Activated B cell treated with CpG ODN at 0.5 μM for 24 hours (primary cell): ENCODE measurements around the gene FLOT1. TPM values are rescaled to one million over a fixed set of nuclear protein-coding genes. Genes with fewer than 3 reads are reported as not detected.
A peak's percentile ranks its signal among the peaks of the same experiment; 100 is the strongest.

Experiments
- ATAC-seq: fragments of 200-7000 bp; cut with Tn5 transposase; one replicate; pipeline ENCODE4 v1.10.0; 2021; ENCODE audit warnings: low read depth, mild to moderate bottlenecking, moderate library complexity
- CTCF ChIA-PET: fragments of 350-600 bp; sonication (Branson Sonifier 250); formaldehyde crosslinking; loops from one replicate; lab custom pipeline; 2021; ENCODE audit warnings: antibody characterized with exemption; lab: Charles Lee
- POLR2A ChIA-PET: fragments of 350-600 bp; sonication (Branson Sonifier 250); formaldehyde crosslinking; loops from one replicate; lab custom pipeline; 2021; ENCODE audit warnings: antibody characterized with exemption; lab: Charles Lee
- DNase-seq: peaks from one replicate; pipeline ENCODE4 v3.0.0; 2022
- H3K27ac Mint-ChIP-seq: one replicate; pipeline ENCODE4 v1.8.0; 2020; ENCODE audit warnings: mixed read lengths
- H3K27me3 Mint-ChIP-seq: one replicate; pipeline ENCODE4 v1.8.0; 2021; ENCODE audit warnings: mixed read lengths
- H3K36me3 Mint-ChIP-seq: one replicate; pipeline ENCODE4 v1.8.0; 2021; ENCODE audit warnings: low read depth, mixed read lengths
- H3K4me1 Mint-ChIP-seq: one replicate; pipeline ENCODE4 v1.8.0; 2021; ENCODE audit warnings: mixed read lengths
- H3K4me3 Mint-ChIP-seq: one replicate; pipeline ENCODE4 v1.8.0; 2020; ENCODE audit warnings: mild to moderate bottlenecking, mixed read lengths
- H3K9me3 Mint-ChIP-seq: one replicate; pipeline ENCODE4 v1.8.0; 2020; ENCODE audit warnings: mixed read lengths
- CTCF ChIP-seq: fragments of 200-600 bp; IDR thresholded peaks from one replicate; pipeline ENCODE4 v1.8.0; 2022; ENCODE audit warnings: antibody characterized with exemption, mild to moderate bottlenecking
- intact Hi-C: fragments of 100-400 bp; cut with micrococcal nuclease; formaldehyde crosslinking; loops from one replicate; pipeline ENCODE4 v1.15.1; 2024
- total RNA-seq: library from RNA; stranded (reverse); gene quantifications from 2 replicates; pipeline ENCODE4 v1.2.3, GENCODE V29; 2022

Gene FLOT1
- total RNA-seq, 1 donor from 2014 or later = 52.0 TPM

DNA sequence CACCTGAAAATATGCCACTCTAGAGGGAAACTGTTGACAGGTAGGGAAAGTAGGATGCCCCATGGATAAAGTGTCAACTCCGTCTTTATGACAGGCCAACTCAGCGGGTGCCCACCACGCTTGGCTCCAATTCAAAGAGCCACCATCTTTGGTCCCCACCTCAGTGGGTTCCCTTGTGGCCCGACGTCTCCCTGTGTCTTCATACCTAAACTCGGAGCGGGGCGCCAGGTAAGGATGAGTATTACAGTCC lies 25.7 kb downstream of the FLOT1 start:
- H3K27ac Mint-ChIP-seq = peak overlapping the region; percentile 99
- no peaks in the 10 kb centered on the region for H3K27me3 Mint-ChIP-seq
- H3K36me3 Mint-ChIP-seq = peaks cover 51% of the 10 kb centered on the region
- no peaks in the 10 kb centered on the region for H3K9me3 Mint-ChIP-seq
- ATAC-seq (no peak), DNase-seq (no peak)
- TF ChIP-seq CTCF = no peak
- ChIA-PET POLR2A (interaction anchor here (0.6 to 22.6 kb wide), 25 partner anchors 11 to 977 kb away, joined by 3 to 697 read pairs (median 5); partner anchors contain the start of genes ABCF1, DHX16, GNL1 and GTF2H4), CTCF (interaction anchor here (0.7 to 3.1 kb wide), 6 partner anchors 14 to 175 kb away, joined by 3 to 22 read pairs (median 6); no protein-coding TSS in a partner anchor)
- intact Hi-C loops = loop anchor here (1.0 kb wide), 4 partner anchors 30 to 161 kb away; partner anchors contain the start of genes GNL1, MRPS18B and PPP1R10
- peaks cover 57% of the 10 kb centered on the region for H3K4me1 Mint-ChIP-seq
- H3K4me3 Mint-ChIP-seq = peak overlapping the region; percentile 99

DNA sequence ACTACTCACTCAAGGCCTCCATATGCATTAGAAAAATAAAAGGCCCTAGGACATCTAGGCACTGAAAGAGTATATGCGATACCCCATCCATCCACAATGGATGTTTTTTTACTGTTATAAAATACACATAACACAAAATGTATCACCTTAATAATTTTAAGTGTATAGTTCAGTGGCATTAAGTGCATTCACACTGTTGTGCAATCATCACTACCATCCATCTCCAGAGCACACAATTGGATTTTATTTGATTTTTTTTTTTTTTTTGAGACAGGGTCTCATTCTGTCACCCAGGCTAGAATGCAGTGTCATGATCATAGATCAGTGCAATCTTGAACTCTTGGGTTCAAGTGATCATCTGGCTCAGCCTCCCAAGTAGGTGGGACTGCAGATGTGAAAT lies 28.2 kb downstream of the FLOT1 start:
- POLR2A ChIA-PET = interaction anchor here (1.7 to 22.6 kb wide), 2 partner anchors 18 to 36 kb away, joined by 5 to 697 read pairs; partner anchors contain the start of gene DHX16
- CTCF ChIA-PET = interaction anchor here (1.0 kb wide), 1 partner anchor 35 kb away, joined by 4 read pairs; no protein-coding TSS in a partner anchor
- peaks cover 43% of the 10 kb centered on the region for H3K4me1 Mint-ChIP-seq
- ATAC-seq = no peak
- no peak for DNase-seq
- H3K9me3 Mint-ChIP-seq = no peaks in the 10 kb centered on the region
- intact Hi-C loops = no loop called here
- H3K27ac Mint-ChIP-seq = no peak overlapping the region
- no peak for TF ChIP-seq CTCF
- H3K4me3 Mint-ChIP-seq = no peak overlapping the region
- H3K27me3 Mint-ChIP-seq = no peaks in the 10 kb centered on the region
- H3K36me3 Mint-ChIP-seq = peaks cover 57% of the 10 kb centered on the region

DNA sequence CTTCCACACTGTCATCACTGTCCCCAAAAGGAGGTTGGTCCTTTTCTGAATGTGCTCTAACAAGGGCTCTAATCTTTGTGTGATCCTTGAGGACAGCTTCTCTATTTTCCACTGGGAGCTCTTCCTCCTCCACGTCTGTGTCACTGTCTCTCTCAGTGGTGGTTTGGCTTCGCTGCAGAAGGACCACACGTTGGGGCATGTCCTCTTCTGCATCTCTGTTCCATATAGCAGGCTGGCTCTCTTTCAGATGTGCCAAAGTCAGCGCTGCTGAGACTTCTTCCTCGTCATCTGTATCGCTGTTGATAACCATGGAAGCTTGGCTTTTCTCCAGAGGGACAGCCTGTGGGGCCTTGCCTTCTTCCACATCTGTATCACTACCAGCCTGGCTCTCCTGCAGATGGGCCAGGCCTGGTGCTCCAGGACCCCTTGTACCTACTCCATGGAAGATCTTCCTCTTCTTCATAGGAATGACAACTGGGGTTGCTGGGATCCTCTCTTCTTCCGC lies 30.0 kb downstream of the FLOT1 start:
- no peak overlapping the region for H3K4me3 Mint-ChIP-seq
- no peaks in the 10 kb centered on the region for H3K27me3 Mint-ChIP-seq
- H3K9me3 Mint-ChIP-seq = no peaks in the 10 kb centered on the region
- H3K36me3 Mint-ChIP-seq = peaks cover 66% of the 10 kb centered on the region
- POLR2A ChIA-PET = interaction anchor here (0.7 to 22.6 kb wide), 3 partner anchors 14 to 34 kb away, joined by 3 to 697 read pairs (median 4); partner anchors contain the start of gene DHX16
- no peak overlapping the region for H3K27ac Mint-ChIP-seq
- CTCF ChIA-PET = interaction anchor here (1.3 to 1.9 kb wide), 4 partner anchors 10 to 33 kb away, joined by 3 to 8 read pairs (median 5); no protein-coding TSS in a partner anchor
- intact Hi-C loops = no loop called here
- no peak for TF ChIP-seq CTCF
- peaks cover 33% of the 10 kb centered on the region for H3K4me1 Mint-ChIP-seq
- DNase-seq = no peak
- ATAC-seq = no peak

DNA sequence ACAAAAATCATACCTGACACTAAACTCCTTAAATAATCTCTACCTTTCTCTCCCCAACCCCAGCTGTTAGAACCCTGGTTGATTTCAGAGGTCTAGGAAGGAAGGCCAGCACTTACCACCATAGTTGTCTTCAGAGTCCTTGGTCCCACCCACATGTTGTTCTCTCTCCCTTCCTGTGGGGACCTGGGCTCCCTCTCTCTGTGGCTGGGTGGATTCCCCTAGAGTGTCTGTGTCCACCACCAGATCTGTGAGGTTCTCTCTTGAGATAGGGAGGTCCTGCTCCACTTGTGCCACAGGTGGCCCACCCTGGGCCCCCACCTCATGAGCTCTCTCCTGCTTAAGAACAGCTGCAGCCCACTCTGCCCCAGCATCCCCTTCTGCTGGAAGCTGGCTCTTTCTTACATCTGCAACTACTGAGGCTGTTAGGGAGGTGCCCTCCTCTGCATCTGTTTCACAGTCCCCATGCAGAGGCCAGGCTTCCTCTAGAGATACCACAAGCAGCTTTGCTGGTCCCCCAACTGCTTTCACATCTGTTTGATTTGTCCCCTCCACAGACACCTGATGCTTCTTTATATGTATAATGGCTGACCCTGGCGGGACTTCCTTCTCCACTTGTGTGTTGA lies 30.6 kb downstream of the FLOT1 start:
- H3K4me3 Mint-ChIP-seq = no peak overlapping the region
- H3K36me3 Mint-ChIP-seq = peaks cover 66% of the 10 kb centered on the region
- TF ChIP-seq CTCF = no peak
- DNase-seq (no peak), ATAC-seq (no peak)
- H3K27me3 Mint-ChIP-seq = no peaks in the 10 kb centered on the region
- H3K4me1 Mint-ChIP-seq = peaks cover 27% of the 10 kb centered on the region
- POLR2A ChIA-PET = interaction anchor here (0.7 to 22.6 kb wide), 3 partner anchors 13 to 33 kb away, joined by 3 to 697 read pairs (median 4); partner anchors contain the start of gene DHX16
- H3K27ac Mint-ChIP-seq = no peak overlapping the region
- CTCF ChIA-PET = interaction anchor here (1.8 to 1.9 kb wide), 2 partner anchors 11 to 33 kb away, joined by 5 to 8 read pairs; no protein-coding TSS in a partner anchor
- no peaks in the 10 kb centered on the region for H3K9me3 Mint-ChIP-seq
- intact Hi-C loops = no loop called here
